Activated CD8-positive, alpha-beta memory T cell treated with anti-CD3 and anti-CD28 coated beads, Interleukin-2, amount 10 ng/mL, durations not matched to agents 7 days and 5 days (primary cell): ENCODE results near the gene SLX4. TPM values are rescaled to one million over a fixed set of nuclear protein-coding genes. Genes with fewer than 3 reads are reported as not detected.
"Not testable (repeated sequence)": the region's sequence is repeated elsewhere in the genome, so short reads cannot be mapped to it uniquely, and the experiment has no call there.

ENCODE experiments used
- ATAC-seq: fragments of 150-1000 bp; cut with Tn5 transposase; one replicate; pipeline ENCODE4 v1.10.0; 2021; ENCODE audit warnings: moderate library complexity
- CTCF ChIA-PET: fragments of 350-600 bp; sonication (Branson Sonifier 250); formaldehyde crosslinking; loops from one replicate; lab custom pipeline; 2021; ENCODE audit warnings: antibody characterized with exemption; lab: Charles Lee
- DNase-seq: peaks from one replicate; pipeline ENCODE4 v3.0.0-alpha.2; 2020
- H3K27ac Mint-ChIP-seq: one replicate; pipeline ENCODE4 v1.8.0; 2021; ENCODE audit warnings: mild to moderate bottlenecking, mixed read lengths
- H3K27me3 Mint-ChIP-seq: one replicate; pipeline ENCODE4 v1.8.0; 2021; ENCODE audit warnings: mixed read lengths
- H3K36me3 Mint-ChIP-seq: one replicate; pipeline ENCODE4 v1.8.0; 2021; ENCODE audit warnings: mild to moderate bottlenecking, mixed read lengths
- H3K4me1 Mint-ChIP-seq: one replicate; pipeline ENCODE4 v1.8.0; 2021; ENCODE audit warnings: mixed read lengths
- H3K4me3 Mint-ChIP-seq: one replicate; pipeline ENCODE4 v1.8.0; 2021; ENCODE audit warnings: mild to moderate bottlenecking, moderate library complexity, mixed read lengths
- H3K9me3 Mint-ChIP-seq: one replicate; pipeline ENCODE4 v1.8.0; 2022; ENCODE audit warnings: low read depth, mixed read lengths
- total RNA-seq, 2 experiments: library from RNA; stranded (reverse); gene quantifications; one replicate each; pipeline ENCODE4 v1.2.3, GENCODE V29; 2021

SLX4 gene
- 10 to 100 TPM; 19.0 to 24.6 TPM for total RNA-seq

- peak; percentile 93 for DNase-seq
- peak within 1 kb of the TSS; percentile 97 for H3K27ac Mint-ChIP-seq
- no peaks in the 10 kb centered on the region for H3K9me3 Mint-ChIP-seq
- H3K4me3 Mint-ChIP-seq: peak within 1 kb of the TSS; percentile 97
- peaks cover 37% of the 10 kb centered on the region for H3K36me3 Mint-ChIP-seq
- peaks cover 53% of the 10 kb centered on the region for H3K4me1 Mint-ChIP-seq
- peak; percentile 92 for ATAC-seq
- H3K27me3 Mint-ChIP-seq: no peaks in the 10 kb centered on the region
- CTCF ChIA-PET: interaction anchor here (0.8 to 1.3 kb wide), 10 partner anchors 11 to 642 kb away, joined by 3 to 6 read pairs (median 4); partner anchors contain the start of gene DNASE1
Measured at GRCh38 chr16:3611146-3611975, at the start of gene SLX4. TSS of gene SLX4 (minus strand) at chr16:3611606. CDS start at chr16:3608964, 2,642 bp downstream.

- CTCF ChIA-PET: interaction anchor here (1.4 to 2.9 kb wide), 2 partner anchors 9 to 33 kb away, joined by 4 to 8 read pairs; no protein-coding TSS in a partner anchor
- no peaks in the 10 kb centered on the region for H3K9me3 Mint-ChIP-seq
- H3K4me1 Mint-ChIP-seq: peaks cover 33% of the 10 kb centered on the region
- no peak for DNase-seq
- H3K4me3 Mint-ChIP-seq: no peak overlapping the region
- H3K36me3 Mint-ChIP-seq: peaks cover 40% of the 10 kb centered on the region
- no peaks in the 10 kb centered on the region for H3K27me3 Mint-ChIP-seq
- H3K27ac Mint-ChIP-seq: peak overlapping the region; percentile 67
- ATAC-seq: no peak
Measured at GRCh38 chr16:3659251-3659650, 47.8 kb upstream of the SLX4 start.

- no peak overlapping the region for H3K4me3 Mint-ChIP-seq
- H3K4me1 Mint-ChIP-seq: peaks cover 34% of the 10 kb centered on the region
- no peaks in the 10 kb centered on the region for H3K9me3 Mint-ChIP-seq
- peak overlapping the region; percentile 59 for H3K27ac Mint-ChIP-seq
- DNase-seq (no peak), ATAC-seq (no peak)
- CTCF ChIA-PET: no interaction called here
- peaks cover 37% of the 10 kb centered on the region for H3K36me3 Mint-ChIP-seq
- H3K27me3 Mint-ChIP-seq: no peaks in the 10 kb centered on the region
Measured at GRCh38 chr16:3656491-3657468, 45.4 kb upstream of the SLX4 start.

GRCh38 chr16:3656160-3656490 is 44.7 kb upstream of the SLX4 start:
- peaks cover 35% of the 10 kb centered on the region for H3K36me3 Mint-ChIP-seq
- H3K9me3 Mint-ChIP-seq, DNase-seq, H3K27me3 Mint-ChIP-seq, H3K27ac Mint-ChIP-seq, ATAC-seq, H3K4me3 Mint-ChIP-seq: not testable (repeated sequence)
- CTCF ChIA-PET: interaction anchor here (0.9 to 1.0 kb wide), 2 partner anchors 9 to 30 kb away, joined by 3 to 8 read pairs; no protein-coding TSS in a partner anchor
- H3K4me1 Mint-ChIP-seq: peaks cover 27% of the 10 kb centered on the region

- H3K4me3 Mint-ChIP-seq: no peak overlapping the region
- H3K9me3 Mint-ChIP-seq: no peaks in the 10 kb centered on the region
- DNase-seq (no peak), ATAC-seq (no peak)
- peaks cover 22% of the 10 kb centered on the region for H3K4me1 Mint-ChIP-seq
- no peaks in the 10 kb centered on the region for H3K27me3 Mint-ChIP-seq
- H3K36me3 Mint-ChIP-seq: peaks cover 32% of the 10 kb centered on the region
- H3K27ac Mint-ChIP-seq: no peak overlapping the region
- CTCF ChIA-PET: interaction anchor here (0.9 to 1.6 kb wide), 4 partner anchors 9 to 29 kb away, joined by 3 to 8 read pairs (median 5); no protein-coding TSS in a partner anchor
Measured at GRCh38 chr16:3655396-3656159, 44.2 kb upstream of the SLX4 start.

GRCh38 chr16:3655030-3655395 is 43.6 kb upstream of the SLX4 start:
- Mint-ChIP-seq H3K36me3 (peaks cover 31% of the 10 kb centered on the region), H3K27me3 (no peaks in the 10 kb centered on the region), H3K9me3 (no peaks in the 10 kb centered on the region), H3K4me1 (peaks cover 19% of the 10 kb centered on the region), H3K27ac (no peak overlapping the region), H3K4me3 (no peak overlapping the region)
- no peak for DNase-seq
- CTCF ChIA-PET: interaction anchor here (0.9 to 1.6 kb wide), 5 partner anchors 10 to 129 kb away, joined by 3 to 8 read pairs (median 4); no protein-coding TSS in a partner anchor
- no peak for ATAC-seq

- Mint-ChIP-seq H3K27me3 (no peaks in the 10 kb centered on the region), H3K4me1 (peaks cover 13% of the 10 kb centered on the region), H3K9me3 (no peaks in the 10 kb centered on the region), H3K36me3 (peaks cover 25% of the 10 kb centered on the region), H3K4me3 (no peak within 1 kb of the TSS), H3K27ac (peak within 1 kb of the TSS; percentile 44)
- CTCF ChIA-PET: interaction anchor here (0.7 to 1.7 kb wide), 12 partner anchors 10 to 253 kb away, joined by 3 to 8 read pairs (median 4); partner anchors contain the start of gene TRAP1
- ATAC-seq: peak; percentile 76
- DNase-seq: peak; percentile 76
Measured at GRCh38 chr16:3654249-3654991, 43.0 kb upstream of the SLX4 start, which contains the start of gene DNASE1. TSS of gene DNASE1 (plus strand) at chr16:3654691. CDS start at chr16:3655374, 683 bp downstream.

GRCh38 chr16:3652373-3653195 is 41.2 kb upstream of the SLX4 start:
- CTCF ChIA-PET: interaction anchor here (1.7 kb wide), 1 partner anchor 16 kb away, joined by 8 read pairs; no protein-coding TSS in a partner anchor
- Mint-ChIP-seq H3K9me3 (no peaks in the 10 kb centered on the region), H3K4me1 (peaks cover 6% of the 10 kb centered on the region), H3K27me3 (no peaks in the 10 kb centered on the region), H3K4me3 (no peak overlapping the region), H3K27ac (no peak overlapping the region), H3K36me3 (peaks cover 15% of the 10 kb centered on the region)
- ATAC-seq (no peak), DNase-seq (peak; percentile 37)

GRCh38 chr16:3651461-3652372 is 40.3 kb upstream of the SLX4 start:
- no peaks in the 10 kb centered on the region for H3K27me3 Mint-ChIP-seq
- peak overlapping the region; percentile 8 for H3K27ac Mint-ChIP-seq
- peaks cover 2% of the 10 kb centered on the region for H3K4me1 Mint-ChIP-seq
- DNase-seq: peak; percentile 33
- CTCF ChIA-PET: interaction anchor here (2.1 kb wide), 1 partner anchor 8 kb away, joined by 4 read pairs; no protein-coding TSS in a partner anchor
- no peaks in the 10 kb centered on the region for H3K9me3 Mint-ChIP-seq
- no peak for ATAC-seq
- H3K36me3 Mint-ChIP-seq: peaks cover 9% of the 10 kb centered on the region
- no peak overlapping the region for H3K4me3 Mint-ChIP-seq

- Mint-ChIP-seq H3K4me3 (no peak overlapping the region), H3K27me3 (no peaks in the 10 kb centered on the region), H3K27ac (no peak overlapping the region), H3K9me3 (no peaks in the 10 kb centered on the region), H3K4me1 (peaks cover 10% of the 10 kb centered on the region), H3K36me3 (peaks cover 9% of the 10 kb centered on the region)
- no peak for ATAC-seq
- CTCF ChIA-PET: interaction anchor here (0.9 to 2.1 kb wide), 2 partner anchors 9 to 19 kb away, joined by 3 to 4 read pairs; no protein-coding TSS in a partner anchor
- peak; percentile 31 for DNase-seq
Measured at GRCh38 chr16:3650631-3651265, 39.3 kb upstream of the SLX4 start.
